ENCODE data around the gene LPIN2. TPM values are rescaled to one million over a fixed set of nuclear protein-coding genes. Genes with fewer than 3 reads are reported as not detected.

LPIN2 gene
- total and polyA plus RNA-seq, 2 of the 4 experiments (the other 2 are of a cell fraction), result 16.2 to 21.9 TPM

- Histone ChIP-seq H3K56ac (ENCODE audit: extremely low read depth, insufficient read depth, low read length) (no peak overlapping the region), H3K27me3 (ENCODE audit: control insufficient read depth, insufficient read depth, low read length) (no peaks in the 10 kb centered on the region), H4K20me1 (ENCODE audit: insufficient read depth, low read length) (peaks cover 15% of the 10 kb centered on the region), H4K5ac (ENCODE audit: low read depth, low read length) (no peak overlapping the region), H2BK15ac (ENCODE audit: low read depth, low read length) (no peak overlapping the region), H3K9ac (ENCODE audit: low read depth, low read length) (no peak overlapping the region), H3K27ac (ENCODE audit: insufficient read depth, low read length) (no peak overlapping the region), H4K8ac (ENCODE audit: low read depth in 2 of 2, low read length in 2 of 2) (no peak overlapping the region), H2AK5ac (ENCODE audit: low read depth, low read length) (no peak overlapping the region), H3K4me3 (ENCODE audit: insufficient read depth, low read depth, low read length) (no peak overlapping the region), H3K9me3 (ENCODE audit: control insufficient read depth, insufficient read depth, low read length) (no peaks in the 10 kb centered on the region), H3K14ac (replicated peaks; ENCODE audit: low read depth, low read length) (no peak overlapping the region; the same call in 1 of the 2 replicates), H3K79me1 (ENCODE audit: low read depth in 1 of 2, low read length in 2 of 2) (peaks cover 41 to 87% of the 10 kb centered on the region in 2 experiments), H2AK9ac (replicated peaks; ENCODE audit: low read depth, low read length, poor library complexity) (no peak overlapping the region), H3K36me3 (ENCODE audit: control insufficient read depth, insufficient read depth, low read length) (0 out of 2 replicates have a peak, but pooled peaks cover 2% of the 10 kb centered on the region), H2BK5ac (ENCODE audit: low read depth, low read length, poor library complexity, severe bottlenecking) (no peak overlapping the region), H2BK20ac (ENCODE audit: low read depth, low read length) (no peak overlapping the region), H3K4ac (ENCODE audit: low read depth, low read length) (no peak overlapping the region; the same call in 1 of the 2 replicates), H2AFZ (replicated peaks; ENCODE audit: low read length, poor library complexity) (no peak overlapping the region), H3K23ac (ENCODE audit: low read depth, low read length) (peak overlapping the region; percentile 28; the same call in 1 of the 2 replicates), H3K9me1 (ENCODE audit: insufficient read depth, low read length) (peaks cover 18% of the 10 kb centered on the region), H2BK120ac (ENCODE audit: low read depth, low read length) (0 out of 2 replicates have a peak overlapping the region, but pooled peaks have one; percentile 5), H3K18ac (ENCODE audit: low read depth, low read length) (peak overlapping the region; percentile 71; the same call in 1 of the 2 replicates), H4K91ac (ENCODE audit: insufficient read depth, low read depth, low read length) (0 out of 2 replicates have a peak overlapping the region, but pooled peaks have one; percentile 6), H3K4me1 (ENCODE audit: control insufficient read depth, insufficient read depth, low read length) (peaks cover 20% of the 10 kb centered on the region), H3K4me2 (ENCODE audit: low read depth, low read length) (no peak overlapping the region)
- CTCF ChIA-PET, result interaction anchor here (0.5 to 1.3 kb wide), 3 partner anchors 9 to 286 kb away, joined by 4 to 5 read pairs (median 4); no protein-coding TSS in a partner anchor
- ATAC-seq (ENCODE audit: low read depth), result no peak
- DNase-seq, result no peak
- no CpG with 5 or more reads among the region's 8 CpGs for WGBS, 2 experiments (ENCODE audit: extremely low coverage in 2 of 2, insufficient read length in 1 of 2)
- POLR2A ChIA-PET (ENCODE audit: unreplicated experiment), result no interaction called here
- intact Hi-C loops (cut with micrococcal nuclease) (no loop called here), in situ Hi-C loops (cut with MboI; ENCODE audit: low sequenced_read_pairs) (loop anchor here (25.0 kb wide), 1 partner anchor 636 kb away; no protein-coding TSS in a partner anchor), dilution Hi-C loops (cut with HindIII; ENCODE audit: low sequenced_read_pairs, unreplicated experiment) (no loop called here)
- BruUV-seq (replicated peaks), result no TSS peak
- no peak for TF ChIP-seq CTCF (conservative IDR thresholded peaks at IDR 0.05; ENCODE audit: low read depth, low read length)
- TF ChIP-seq MAFK (IDR thresholded peaks at IDR 0.05; ENCODE audit: low read depth, low read length), result no peak
- no peak for TF ChIP-seq RCOR1 (IDR thresholded peaks at IDR 0.05; ENCODE audit: insufficient replicate concordance, low read length)
- TF ChIP-seq NFE2L2 (IDR thresholded peaks at IDR 0.05; ENCODE audit: low read depth, low read length), result no peak
- no peak for TF ChIP-seq CHD1 (IDR thresholded peaks at IDR 0.05; ENCODE audit: low read depth, low read length)
- TF ChIP-seq, protein P1, sequence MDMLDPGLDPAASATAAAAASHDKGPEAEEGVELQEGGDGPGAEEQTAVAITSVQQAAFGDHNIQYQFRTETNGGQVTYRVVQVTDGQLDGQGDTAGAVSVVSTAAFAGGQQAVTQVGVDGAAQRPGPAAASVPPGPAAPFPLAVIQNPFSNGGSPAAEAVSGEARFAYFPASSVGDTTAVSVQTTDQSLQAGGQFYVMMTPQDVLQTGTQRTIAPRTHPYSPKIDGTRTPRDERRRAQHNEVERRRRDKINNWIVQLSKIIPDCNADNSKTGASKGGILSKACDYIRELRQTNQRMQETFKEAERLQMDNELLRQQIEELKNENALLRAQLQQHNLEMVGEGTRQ (IDR thresholded peaks at IDR 0.05; ENCODE audit: low read depth, low read length), result no peak
- no peak for TF ChIP-seq CEBPB (IDR thresholded peaks at IDR 0.05; ENCODE audit: low read depth, low read length)
- TF ChIP-seq, protein P2, sequence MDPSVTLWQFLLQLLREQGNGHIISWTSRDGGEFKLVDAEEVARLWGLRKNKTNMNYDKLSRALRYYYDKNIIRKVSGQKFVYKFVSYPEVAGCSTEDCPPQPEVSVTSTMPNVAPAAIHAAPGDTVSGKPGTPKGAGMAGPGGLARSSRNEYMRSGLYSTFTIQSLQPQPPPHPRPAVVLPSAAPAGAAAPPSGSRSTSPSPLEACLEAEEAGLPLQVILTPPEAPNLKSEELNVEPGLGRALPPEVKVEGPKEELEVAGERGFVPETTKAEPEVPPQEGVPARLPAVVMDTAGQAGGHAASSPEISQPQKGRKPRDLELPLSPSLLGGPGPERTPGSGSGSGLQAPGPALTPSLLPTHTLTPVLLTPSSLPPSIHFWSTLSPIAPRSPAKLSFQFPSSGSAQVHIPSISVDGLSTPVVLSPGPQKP (IDR thresholded peaks at IDR 0.05; ENCODE audit: borderline replicate concordance, low read depth, low read length), result no peak
- no peak for TF ChIP-seq BHLHE40 (IDR thresholded peaks at IDR 0.05; ENCODE audit: low read depth, low read length)
- TF ChIP-seq MXI1 (IDR thresholded peaks at IDR 0.05; ENCODE audit: borderline replicate concordance, low read depth, low read length), result no peak
- no peak for TF ChIP-seq FOS (IDR thresholded peaks at IDR 0.05; ENCODE audit: low read depth, low read length)
- TF ChIP-seq MAZ (IDR thresholded peaks at IDR 0.05; ENCODE audit: borderline replicate concordance, low read depth, low read length), result no peak
- TF ChIP-seq RFX5 (IDR thresholded peaks at IDR 0.05; ENCODE audit: low read depth, low read length), result no peak
These were observed 36.5 kb downstream of the LPIN2 start for GRCh38 chr18:2976218-2977132.

All from IMR-90 (cell line).